ENCODE results near the gene HOPX.
A peak's percentile ranks its signal among the peaks of the same experiment; 100 is the strongest.
"Not testable (repeated sequence)": the region's sequence is repeated elsewhere in the genome, so short reads cannot be mapped to it uniquely, and the experiment has no call there.

HOPX gene

GRCh38 chr4:56653461-56654237, 27.4 kb downstream of the HOPX start:
- no peak for DNase-seq

- DNase-seq = no peak
Observed at GRCh38 chr4:56652196-56652595, 28.9 kb downstream of the HOPX start.

GRCh38 chr4:56651056-56651350, 30.1 kb downstream of the HOPX start:
- DNase-seq = no peak

- no peak for DNase-seq
Observed at GRCh38 chr4:56650262-56651055, 30.6 kb downstream of the HOPX start.

- DNase-seq = no peak
Observed at GRCh38 chr4:56649445-56650261, 31.4 kb downstream of the HOPX start.

GRCh38 chr4:56648824-56649151, 32.3 kb downstream of the HOPX start:
- no peak for DNase-seq

- DNase-seq = no peak
Observed at GRCh38 chr4:56648021-56648823, 32.9 kb downstream of the HOPX start.

- no peak for DNase-seq
Observed at GRCh38 chr4:56646341-56646740, 34.8 kb downstream of the HOPX start.

- DNase-seq = no peak
Observed at GRCh38 chr4:56643596-56643995, 37.5 kb downstream of the HOPX start.

GRCh38 chr4:56641494-56642051, 39.5 kb downstream of the HOPX start:
- DNase-seq = no peak

GRCh38 chr4:56640621-56641493, 40.2 kb downstream of the HOPX start:
- DNase-seq = no peak

GRCh38 chr4:56637791-56638190, 43.3 kb downstream of the HOPX start:
- peak; percentile 80 for DNase-seq

GRCh38 chr4:56637154-56637553, 43.9 kb downstream of the HOPX start:
- DNase-seq = no peak

- DNase-seq = not testable (repeated sequence)
Observed at GRCh38 chr4:56634954-56635353, 46.1 kb downstream of the HOPX start.

- no peak for DNase-seq
Observed at GRCh38 chr4:56633486-56633885, 47.6 kb downstream of the HOPX start.

- no peak for DNase-seq
Observed at GRCh38 chr4:56630876-56631666, 50.0 kb downstream of the HOPX start.

GRCh38 chr4:56628592-56628991, 52.5 kb downstream of the HOPX start:
- DNase-seq = no peak

GRCh38 chr4:56627985-56628384, 53.1 kb downstream of the HOPX start:
- DNase-seq = no peak

GRCh38 chr4:56627375-56627774, 53.7 kb downstream of the HOPX start:
- DNase-seq = no peak

- no peak for DNase-seq
Observed at GRCh38 chr4:56626963-56627362, 54.1 kb downstream of the HOPX start.

- no peak for DNase-seq
Observed at GRCh38 chr4:56626420-56626819, 54.7 kb downstream of the HOPX start.
